Gastrocnemius medialis (tissue), 4 donors: ENCODE results near the gene LSM14A.

Experiments used
- CTCF ChIP-seq, 5 experiments: fragments of 450-650 bp in 3 of 5; fragments of 200-600 bp in 2 of 5; sonication (generic) in 2 of 5; IDR thresholded peaks in 4 of 5; conservative IDR thresholded peaks in 1 of 5; 1 replicate in 4 of 5; 2 replicates in 1 of 5; pipeline ENCODE4 v1.5.1; 2016 to 2019; ENCODE audit warnings: antibody characterized with exemption in 5 of 5, mild to moderate bottlenecking in 3 of 5, moderate library complexity in 3 of 5
- POLR2A ChIP-seq, 2 donors: fragments of 450-650 bp; IDR thresholded peaks; one replicate each; pipeline ENCODE4 v1.6.1; 2017; ENCODE audit warnings: antibody characterized with exemption in 2 of 2, mild to moderate bottlenecking in 2 of 2, moderate library complexity in 2 of 2

- TF ChIP-seq CTCF (IDR thresholded peaks at IDR 0.05 in 4 of 5, conservative IDR thresholded peaks at IDR 0.05 in 1 of 5) (no peak), POLR2A (IDR thresholded peaks at IDR 0.05) (no peak)
Measured at GRCh38 chr19:34260771-34261173, 88.5 kb downstream of the LSM14A start.
